Activated CD8-positive, alpha-beta memory T cell treated with anti-CD3 and anti-CD28 coated beads, Interleukin-2, amount 50 U/mL, for 48 hours (primary cell): ENCODE results near the gene VOPP1.

Experiments
- DNase-seq: peaks from one replicate; pipeline ENCODE4 v3.0.0-alpha.2; 2020

Gene VOPP1

GRCh38 chr7:55427342-55427741 lies 145.0 kb downstream of the VOPP1 start:
- DNase-seq: no peak

- DNase-seq: no peak
These were observed 145.6 kb downstream of the VOPP1 start for GRCh38 chr7:55426676-55427075.

- no peak for DNase-seq
These were observed 147.1 kb downstream of the VOPP1 start for GRCh38 chr7:55425141-55425752.

GRCh38 chr7:55423891-55424290 lies 148.4 kb downstream of the VOPP1 start:
- no peak for DNase-seq

- no peak for DNase-seq
These were observed 149.0 kb downstream of the VOPP1 start for GRCh38 chr7:55423277-55423711.
